GM12892 (cell line): ENCODE results near the gene SPDYC.
"Not testable (repeated sequence)": the region's sequence is repeated elsewhere in the genome, so short reads cannot be mapped to it uniquely, and the experiment has no call there.

Source experiments
- DNase-seq: peaks from one replicate; pipeline ENCODE4 v3.0.0; 2011; ENCODE audit not compliant: insufficient read length
- FAIRE-seq: peaks from 2 replicates; lab custom pipeline; 2011; peaks lifted over from hg19 to GRCh38; lab: Jason Lieb, UNC
- POLR2A ChIP-seq: IDR thresholded peaks from 2 replicates; pipeline ENCODE4 v1.6.1; 2011; ENCODE audit warnings: low read depth, low read length, control low read depth
- POLR2AphosphoS5 ChIP-seq: IDR thresholded peaks from 2 replicates; pipeline ENCODE4 v1.6.1; 2011; ENCODE audit warnings: low read depth, low read length, control low read depth
- TAF1 ChIP-seq: IDR thresholded peaks from 2 replicates; pipeline ENCODE4 v1.6.1; 2011; ENCODE audit warnings: low read depth, mild to moderate bottlenecking, control low read depth, low read length, borderline replicate concordance

SPDYC gene

DNA sequence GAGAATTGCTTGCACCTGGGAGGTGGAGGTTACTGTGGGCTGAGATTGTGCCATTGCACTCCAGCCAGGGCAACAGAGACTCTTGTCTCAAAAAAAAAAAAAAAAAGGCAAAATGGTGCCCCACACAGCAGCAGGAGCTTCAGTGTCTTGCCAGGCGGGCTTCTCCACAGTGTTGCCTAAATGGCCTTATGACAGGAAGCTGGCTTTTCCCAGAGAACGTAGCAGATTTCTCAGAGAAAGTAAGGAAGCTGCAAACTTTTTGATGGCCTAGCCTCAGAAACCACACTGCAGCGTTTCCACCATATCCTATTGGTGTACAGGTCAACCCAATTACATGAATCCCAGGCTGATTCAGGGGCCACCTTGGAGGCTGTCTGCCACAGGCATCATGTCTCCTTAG is 12.7 kb upstream of the SPDYC start:
- FAIRE-seq (no peak), DNase-seq (no peak)
- TF ChIP-seq POLR2A, result no peak
- no peak for TF ChIP-seq TAF1
- TF ChIP-seq POLR2AphosphoS5, result no peak

DNA sequence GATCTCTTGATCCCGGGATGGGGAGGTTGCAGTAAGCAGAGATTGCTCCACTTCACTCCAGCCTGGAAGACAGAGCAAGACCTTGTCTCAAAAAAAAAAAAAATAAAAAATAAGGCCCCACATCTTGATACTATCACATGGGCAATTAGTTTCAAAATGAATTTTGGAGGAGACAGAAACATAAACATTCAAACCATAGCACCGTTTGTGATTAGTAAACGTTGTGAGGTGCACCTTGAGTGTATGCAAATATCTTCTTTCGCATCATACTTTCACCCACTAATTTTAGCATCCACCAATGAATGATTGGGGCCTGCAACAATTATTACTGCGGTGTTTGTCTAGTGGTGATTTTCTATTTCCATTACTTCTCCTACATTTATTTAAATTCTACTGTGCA is 11.0 kb upstream of the SPDYC start:
- DNase-seq, result no peak
- FAIRE-seq, result peak; percentile 17

DNA sequence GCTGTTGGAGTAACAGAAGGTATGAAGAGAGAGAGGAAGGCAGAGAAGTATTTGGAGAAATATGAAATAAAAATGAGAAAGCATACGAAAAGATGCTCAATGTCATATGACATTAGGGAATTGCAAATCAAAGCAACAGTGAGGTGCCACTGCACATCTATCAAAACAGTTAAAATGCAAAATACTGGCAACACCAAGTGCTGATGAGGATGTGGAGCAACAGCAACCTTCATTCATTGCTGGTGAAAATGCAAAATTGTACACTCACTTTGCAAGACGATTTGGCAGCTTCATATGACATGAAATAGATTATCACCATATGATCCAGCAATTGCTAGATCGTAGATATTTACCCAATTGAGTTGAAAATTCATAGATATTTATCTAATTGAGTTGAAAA is 9.4 kb upstream of the SPDYC start:
- FAIRE-seq (no peak), DNase-seq (no peak)
- TF ChIP-seq TAF1, result no peak
- no peak for TF ChIP-seq POLR2A
- TF ChIP-seq POLR2AphosphoS5, result no peak

More for the DNA sequence above, 11.0 kb upstream of the SPDYC start:
- TF ChIP-seq POLR2AphosphoS5 (no peak), POLR2A (no peak), TAF1 (no peak)

DNA sequence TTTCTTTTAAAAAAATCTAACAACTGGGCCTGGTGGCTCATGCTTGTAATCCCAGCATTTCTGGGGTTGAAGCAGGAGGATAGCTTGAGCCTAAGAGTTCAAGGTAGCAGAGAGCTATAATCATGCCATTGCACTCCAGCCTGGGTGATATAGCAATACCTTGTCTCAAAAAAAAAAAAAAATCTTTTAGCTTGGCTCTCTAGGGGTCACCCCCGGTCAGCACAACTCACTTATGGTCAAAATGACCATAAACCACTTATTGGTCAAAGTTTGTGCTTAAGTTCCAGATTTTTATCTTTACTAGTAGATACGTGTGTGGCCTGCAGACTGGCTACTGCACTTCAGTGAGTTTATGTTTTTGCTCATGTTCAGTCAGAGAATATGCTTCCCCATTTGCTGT is 6.3 kb upstream of the SPDYC start:
- FAIRE-seq, result no peak
- TF ChIP-seq POLR2AphosphoS5 (no peak), TAF1 (no peak), POLR2A (no peak)
- DNase-seq, result no peak

DNA sequence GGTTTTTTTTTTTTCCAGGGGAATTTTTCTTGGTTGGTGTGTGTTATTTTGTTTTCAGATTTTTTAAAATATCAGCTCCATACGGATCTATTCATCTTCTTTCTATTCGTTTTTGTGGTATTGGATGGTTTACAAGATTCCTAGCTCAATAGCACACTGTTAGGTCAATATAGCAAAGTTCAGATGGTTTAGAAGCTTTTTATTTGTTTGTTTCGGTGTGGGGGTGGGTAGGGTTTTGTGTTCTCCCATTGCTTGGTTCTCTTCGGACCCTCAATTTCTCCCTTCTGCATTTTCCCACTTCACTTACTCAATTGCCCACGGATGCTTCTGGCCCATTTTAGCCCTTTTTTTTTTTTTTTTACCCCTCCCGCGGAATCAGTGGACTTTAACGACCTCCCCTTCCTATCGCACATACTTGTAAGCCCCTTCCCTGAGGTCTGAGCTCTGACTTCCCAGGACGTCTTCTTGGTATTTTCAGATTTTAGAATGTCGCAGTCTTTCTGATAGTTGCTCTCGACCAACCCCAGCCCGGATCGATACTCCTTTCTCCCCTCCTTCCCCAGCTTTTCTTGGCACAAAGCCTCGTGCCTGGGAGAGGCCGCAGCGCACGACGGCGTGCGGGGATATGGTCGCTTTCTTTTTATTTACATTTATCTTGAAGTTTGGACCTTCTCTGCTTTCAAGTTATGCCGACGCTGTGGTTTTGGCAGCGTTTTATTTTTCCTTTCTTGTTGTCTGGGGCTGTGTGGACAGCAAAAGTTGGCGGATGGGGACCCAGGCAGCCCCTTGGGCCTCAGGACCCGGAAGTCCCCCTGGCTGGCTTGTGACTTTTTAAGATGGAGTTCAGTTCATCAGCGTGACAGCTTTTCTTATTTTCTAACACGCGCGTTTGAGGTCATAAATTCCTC is 4.4 kb upstream of the SPDYC start:
- FAIRE-seq (no peak), DNase-seq (no peak)
- TF ChIP-seq POLR2A, result no peak

DNA sequence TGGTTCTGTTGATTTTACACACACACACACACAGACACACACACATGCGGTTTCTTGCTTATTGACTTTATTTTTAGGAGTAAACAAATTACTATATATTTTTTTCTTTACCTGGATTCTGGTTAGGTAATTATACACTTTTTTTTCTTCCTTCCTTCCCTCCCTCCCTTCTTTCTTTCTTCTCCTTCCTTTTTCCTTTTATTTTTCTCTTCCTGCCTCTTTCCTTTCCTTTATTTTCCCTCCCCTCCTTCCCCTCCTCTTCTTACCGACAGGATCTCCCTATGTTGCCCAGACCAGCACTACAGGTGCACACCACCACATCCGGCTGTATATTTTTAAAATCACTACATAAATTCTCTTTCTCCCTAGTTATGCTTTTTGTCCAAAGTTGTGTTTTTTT is 3.1 kb upstream of the SPDYC start:
- DNase-seq (no peak), FAIRE-seq (no peak)
- TF ChIP-seq TAF1 (no peak), POLR2AphosphoS5 (no peak), POLR2A (no peak)

DNA sequence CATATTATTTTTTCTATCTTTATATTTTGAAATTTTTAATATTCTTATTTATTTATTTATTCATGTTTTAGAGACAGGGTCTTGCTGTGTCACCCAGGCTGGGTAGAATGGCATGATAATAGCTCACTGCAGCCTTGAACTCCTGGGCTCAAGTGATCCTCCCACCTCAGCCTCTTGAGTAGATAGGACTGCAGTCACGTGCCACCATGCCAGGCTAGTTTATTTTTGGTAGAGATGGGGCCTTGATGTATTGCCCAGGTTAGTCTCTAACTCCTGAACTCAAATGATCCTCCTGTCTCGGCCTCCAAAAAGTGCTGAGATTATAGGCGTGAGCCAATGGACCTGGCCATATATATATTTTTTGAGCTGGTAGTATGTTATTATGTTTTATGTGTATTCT is 2.4 kb upstream of the SPDYC start:
- no peak for FAIRE-seq
- TF ChIP-seq TAF1 (no peak), POLR2AphosphoS5 (no peak), POLR2A (no peak)
- DNase-seq, result no peak

DNA sequence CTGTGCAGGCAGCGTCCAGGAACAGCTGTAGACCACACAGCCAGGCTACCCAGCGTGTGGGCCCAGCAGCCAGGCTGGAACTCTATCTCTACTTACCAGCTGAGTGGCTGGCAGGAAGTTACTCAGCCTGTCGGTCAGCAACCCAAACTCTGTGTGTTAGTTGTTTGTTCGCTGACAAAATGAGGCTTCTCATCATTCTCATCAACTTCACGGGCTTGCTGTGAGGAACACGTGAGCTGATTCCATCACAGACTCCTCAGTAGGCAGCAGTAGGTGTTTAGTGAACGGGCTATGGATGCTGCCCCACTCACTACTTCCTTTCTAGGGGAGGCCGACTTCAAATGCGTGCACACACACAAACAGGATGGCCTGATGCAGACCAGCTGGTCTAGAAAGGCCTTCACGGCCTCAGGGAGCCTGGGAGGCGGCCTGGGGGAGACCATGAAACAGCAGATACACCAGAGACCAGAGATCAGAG is 830 bp upstream of the SPDYC start:
- TF ChIP-seq POLR2A, result no peak; the same call in 1 of the 2 replicates
- no peak for TF ChIP-seq POLR2AphosphoS5
- DNase-seq (no peak), FAIRE-seq (peak; percentile 82)

DNA sequence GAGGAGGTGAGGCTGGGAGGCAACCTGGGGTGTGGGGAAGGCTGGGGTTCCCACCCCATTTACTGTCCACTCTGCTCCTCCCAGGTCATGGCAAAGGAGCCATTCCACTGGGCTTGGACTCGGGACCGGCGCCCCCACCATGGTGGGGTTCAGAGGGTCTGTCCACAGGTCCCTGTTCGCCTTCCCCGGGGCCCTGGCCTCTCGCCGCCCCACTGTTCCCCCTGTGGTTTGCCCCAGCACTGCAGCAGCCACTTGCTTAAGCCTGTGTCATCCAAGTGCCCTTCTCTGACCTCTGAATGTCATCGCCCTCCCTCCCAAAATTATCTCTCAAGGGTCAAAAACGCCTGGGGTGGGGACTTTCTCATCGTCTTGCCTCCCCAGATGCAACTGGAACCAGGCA is 2.6 kb downstream of the SPDYC start:
- no peak for DNase-seq
- no peak for FAIRE-seq
- TF ChIP-seq POLR2A (no peak), TAF1 (no peak), POLR2AphosphoS5 (no peak)

DNA sequence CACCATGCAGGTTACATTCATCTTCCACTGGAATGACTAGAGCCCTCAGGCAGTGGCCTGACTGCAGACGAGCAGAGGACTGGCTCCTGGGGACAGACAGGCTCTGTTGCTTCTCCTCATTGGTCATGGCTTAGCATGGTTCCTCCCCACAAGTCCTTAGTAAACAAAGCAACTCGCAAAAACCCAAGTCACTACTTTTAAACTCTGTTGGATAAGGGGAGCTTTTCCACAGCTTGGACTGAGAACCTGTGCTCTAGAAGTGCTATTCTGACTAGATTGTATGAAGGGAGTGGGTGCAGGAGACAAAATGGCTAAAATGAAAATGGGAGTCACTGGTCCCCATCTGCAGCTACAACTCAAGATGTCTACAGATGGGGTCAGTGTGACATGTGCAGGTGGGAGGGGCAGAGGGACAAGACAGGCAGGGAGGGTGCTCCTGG is 4.6 kb downstream of the SPDYC start:
- FAIRE-seq, DNase-seq: not testable (repeated sequence)

DNA sequence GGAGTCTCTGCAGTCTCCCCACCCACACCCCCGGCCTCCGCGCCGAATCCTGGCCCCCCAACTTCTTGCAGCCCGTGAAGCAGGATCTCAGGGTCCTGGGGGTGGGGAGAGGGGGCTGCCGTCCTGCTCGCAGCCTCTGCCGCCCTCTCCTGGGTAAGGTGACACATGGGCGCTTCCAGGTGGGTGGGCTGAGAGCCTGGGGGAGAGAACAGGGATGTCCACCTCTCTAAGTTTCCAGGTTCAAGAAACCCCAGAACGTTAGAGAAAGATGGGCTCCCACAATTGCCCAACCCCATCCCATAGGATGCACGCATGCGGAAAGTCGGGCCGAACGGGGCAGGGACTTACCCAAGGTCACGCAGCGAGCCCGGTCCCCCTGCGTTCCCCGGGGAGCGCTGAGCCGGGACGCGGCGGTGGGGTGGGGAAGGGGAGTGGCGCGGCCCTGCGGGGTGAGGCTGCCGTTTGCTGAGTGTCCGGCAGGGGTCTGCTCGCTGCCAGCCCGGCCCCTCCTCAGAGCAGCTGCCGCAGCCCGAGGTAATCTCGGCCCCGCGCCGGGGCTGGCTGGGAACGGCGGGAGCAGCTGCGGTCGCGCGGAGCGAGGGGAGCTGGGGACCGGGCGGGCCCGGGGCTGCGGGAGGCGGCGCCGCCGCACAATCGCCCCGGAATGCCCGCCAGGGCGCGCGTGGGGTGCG is 11.0 kb downstream of the SPDYC start:
- FAIRE-seq (peak; percentile 93), DNase-seq (peak; percentile 78)
- no peak; the same call in 1 of the 2 replicates for TF ChIP-seq POLR2A
- no peak for TF ChIP-seq POLR2AphosphoS5
- no peak for TF ChIP-seq TAF1

DNA sequence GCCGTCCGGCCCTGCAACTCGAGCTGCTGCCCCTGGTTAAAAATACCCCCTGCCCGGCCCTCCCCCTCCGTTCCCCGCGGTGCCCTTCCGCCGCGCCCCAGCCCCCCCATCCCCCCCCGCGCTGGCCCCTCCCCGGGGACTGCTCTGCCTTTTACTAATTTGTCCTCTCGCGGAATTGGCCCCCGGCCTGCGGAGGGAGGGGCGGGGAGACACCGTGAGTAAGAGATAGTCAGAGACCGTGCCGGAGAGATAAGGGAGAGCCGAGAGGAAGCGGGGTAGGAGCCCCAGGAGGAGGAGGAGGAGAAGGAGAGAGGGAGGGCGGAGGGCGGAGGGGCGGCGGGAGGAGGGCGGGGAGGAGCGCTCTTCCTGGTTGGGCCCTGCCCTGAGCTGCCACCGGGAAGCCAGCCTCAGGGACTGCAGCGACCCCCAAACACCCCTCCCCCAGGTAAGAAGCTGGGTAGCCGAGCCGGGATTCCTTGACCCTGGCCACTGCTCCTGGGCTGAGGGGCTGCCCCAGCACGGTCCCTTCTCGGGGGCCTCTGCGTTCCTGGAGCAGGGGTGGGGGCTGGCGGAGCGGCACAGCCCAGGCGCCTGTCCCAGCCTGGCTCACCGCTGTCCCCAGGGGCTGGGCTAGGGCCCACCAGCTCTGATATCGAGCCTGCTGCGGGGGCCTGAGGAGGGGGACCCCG is 11.7 kb downstream of the SPDYC start, which contains the start of gene CAPN1:
Gene CAPN1 (plus strand): TSS at position 360 of the 689 bp plus-strand sequence. CDS start 774 bp downstream, outside the sequence.
- peak; percentile 73 for DNase-seq
- no peak for FAIRE-seq
- no peak for TF ChIP-seq POLR2AphosphoS5
- TF ChIP-seq TAF1, result no peak
- no peak for TF ChIP-seq POLR2A
